CD4-positive, alpha-beta T cell treated with Interleukin-15 for 4 hours (primary cell): ENCODE results near the gene GJA10.

Experiments used
- DNase-seq: peaks from one replicate; pipeline ENCODE4 v3.0.0-alpha.2; 2020; ENCODE audit warnings: low spot score

The GJA10 gene

DNA sequence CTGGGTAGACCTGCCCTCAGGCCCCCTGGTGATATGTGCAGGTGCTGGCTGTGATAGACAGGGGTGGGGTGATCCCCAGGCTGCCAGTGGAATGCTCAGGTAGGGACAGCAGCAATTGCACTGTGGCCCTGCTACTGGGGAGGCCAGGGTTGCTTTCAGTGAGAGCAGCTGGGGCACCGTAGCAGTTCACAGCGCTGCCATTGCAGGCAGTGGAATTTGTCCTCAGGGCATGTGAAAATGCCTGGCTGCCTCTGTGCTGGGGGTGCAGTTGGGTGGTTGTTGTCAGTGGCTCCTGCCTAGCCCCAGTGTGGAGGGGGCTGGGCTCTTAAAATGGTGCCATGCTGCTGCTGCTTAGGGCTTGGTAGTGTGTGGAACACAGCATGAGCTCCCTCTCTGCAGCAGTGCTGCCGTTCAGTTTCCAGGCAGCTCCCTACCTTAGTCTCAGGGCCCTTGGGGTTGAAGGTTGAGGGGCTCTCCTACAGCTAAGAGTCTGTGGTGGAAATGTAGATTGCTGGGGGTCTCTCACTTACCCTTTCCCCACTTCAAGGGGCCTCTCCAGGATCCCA lies 23.6 kb downstream of the GJA10 start:
- DNase-seq, result no peak

- no peak for DNase-seq
Observed at GRCh38 chr6:89921197-89921596, 26.9 kb downstream of the GJA10 start.

DNA sequence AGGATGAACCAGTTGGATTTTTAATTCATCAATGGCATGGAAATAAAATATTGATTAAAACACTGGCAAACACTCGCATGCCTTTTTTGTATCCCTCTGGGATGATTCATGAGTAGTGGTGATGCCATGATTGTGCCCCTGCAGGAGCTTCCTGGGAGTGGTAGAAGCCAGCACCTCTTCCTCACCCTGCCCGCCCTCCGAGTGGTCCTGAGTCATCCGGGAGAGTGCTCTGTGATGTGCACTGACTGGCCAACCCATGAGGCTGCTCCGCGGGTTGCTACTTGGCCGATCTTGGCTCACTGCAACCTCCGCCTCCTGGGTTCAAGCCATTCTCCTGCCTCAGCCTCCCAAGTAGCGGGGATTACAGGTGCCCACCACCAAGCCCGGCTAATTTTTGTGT lies 27.4 kb downstream of the GJA10 start:
- no peak for DNase-seq

- no peak for DNase-seq
Observed at GRCh38 chr6:89924231-89924630, 30.0 kb downstream of the GJA10 start.

DNA sequence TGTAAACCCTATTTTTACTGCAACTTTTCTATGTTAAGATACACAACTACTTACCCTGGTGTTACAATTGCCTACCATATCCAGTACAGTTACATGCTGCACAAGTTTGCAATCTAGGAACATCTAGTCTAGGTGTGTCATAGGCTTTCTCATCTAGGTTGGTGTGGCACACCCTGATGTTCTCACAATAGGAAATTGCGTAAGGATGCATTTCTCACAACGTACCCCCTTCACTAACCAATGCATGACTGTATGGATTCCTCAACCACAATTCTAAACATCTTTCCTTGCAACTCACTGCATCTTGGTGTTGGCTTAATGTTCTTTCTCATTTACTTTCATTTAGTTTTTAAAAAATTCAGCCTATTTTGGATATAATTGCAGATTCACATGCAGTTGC lies 31.6 kb downstream of the GJA10 start:
- no peak for DNase-seq

DNA sequence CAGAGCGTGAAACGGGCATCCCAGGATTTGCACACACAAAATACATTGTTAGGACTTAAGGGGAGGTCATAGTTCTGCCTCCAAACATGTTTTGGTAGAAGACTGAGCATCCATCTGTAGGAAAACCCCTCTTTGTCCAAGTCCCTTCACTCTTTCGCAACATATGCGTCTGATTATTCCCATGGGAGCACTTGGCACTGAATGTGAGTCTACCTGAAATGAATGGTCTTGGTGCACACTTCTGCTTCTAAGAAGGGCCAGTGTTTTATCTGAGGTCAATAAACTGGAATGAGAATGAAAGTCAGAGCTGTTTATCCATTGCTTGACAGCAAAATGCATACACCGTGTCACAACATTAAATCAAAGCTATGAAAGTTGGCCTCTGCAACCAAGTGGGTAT lies 33.0 kb downstream of the GJA10 start:
- no peak for DNase-seq

DNA sequence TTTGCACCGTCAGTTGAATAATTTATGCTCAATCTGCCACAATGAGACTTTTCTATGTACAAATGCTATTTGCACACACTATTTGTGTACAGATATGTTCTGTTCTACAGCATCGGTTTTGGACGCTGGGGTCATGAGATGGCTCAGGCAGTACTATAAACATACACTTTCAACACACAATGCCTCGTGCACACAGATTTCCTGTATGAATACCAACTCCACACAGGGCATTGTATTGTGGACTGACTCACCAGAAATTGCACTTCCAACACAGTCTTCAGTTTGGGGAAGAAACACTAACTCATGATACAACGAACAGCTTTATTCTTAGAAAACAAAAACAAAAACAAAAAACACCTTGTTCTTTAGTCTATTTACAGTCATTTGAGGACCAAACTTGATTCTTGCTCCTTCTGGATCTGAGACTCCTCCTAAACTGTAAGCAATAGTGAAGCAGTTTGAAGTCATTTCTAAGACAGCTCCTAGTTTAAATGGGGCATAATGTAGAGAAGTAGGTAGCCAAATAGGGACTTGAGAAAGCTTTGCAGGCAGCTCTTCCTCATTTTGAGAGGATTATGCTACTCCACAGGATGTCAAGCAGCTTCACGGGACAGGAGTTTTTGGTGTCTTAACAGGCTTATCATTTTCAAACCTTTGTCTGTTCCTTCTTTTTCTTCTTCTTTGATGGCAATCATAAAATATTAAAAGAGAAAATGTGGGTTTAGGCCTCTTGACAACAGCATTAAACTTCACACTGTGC lies 33.7 kb downstream of the GJA10 start:
- no peak for DNase-seq

DNA sequence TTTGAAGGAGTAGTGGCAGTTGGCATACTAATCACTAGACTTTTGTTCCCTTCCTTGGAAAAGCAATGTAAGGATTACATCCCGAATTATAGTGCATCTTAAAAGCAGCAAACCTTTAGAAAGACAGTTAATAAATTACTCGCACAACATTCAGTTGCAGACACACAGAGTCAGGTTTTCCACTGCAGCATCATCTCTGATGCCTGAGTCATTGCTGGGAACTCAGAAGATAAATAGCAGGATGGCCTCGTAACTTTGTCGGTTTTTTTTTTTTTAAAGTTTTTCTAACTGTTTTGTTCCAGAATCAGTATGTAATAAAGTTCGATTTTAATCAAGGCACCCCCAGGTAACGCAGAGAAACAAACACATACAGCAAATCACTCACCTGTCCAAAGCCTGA lies 34.3 kb downstream of the GJA10 start:
- no peak for DNase-seq

GRCh38 chr6:89930789-89931188 lies 36.5 kb downstream of the GJA10 start:
- DNase-seq, result no peak

DNA sequence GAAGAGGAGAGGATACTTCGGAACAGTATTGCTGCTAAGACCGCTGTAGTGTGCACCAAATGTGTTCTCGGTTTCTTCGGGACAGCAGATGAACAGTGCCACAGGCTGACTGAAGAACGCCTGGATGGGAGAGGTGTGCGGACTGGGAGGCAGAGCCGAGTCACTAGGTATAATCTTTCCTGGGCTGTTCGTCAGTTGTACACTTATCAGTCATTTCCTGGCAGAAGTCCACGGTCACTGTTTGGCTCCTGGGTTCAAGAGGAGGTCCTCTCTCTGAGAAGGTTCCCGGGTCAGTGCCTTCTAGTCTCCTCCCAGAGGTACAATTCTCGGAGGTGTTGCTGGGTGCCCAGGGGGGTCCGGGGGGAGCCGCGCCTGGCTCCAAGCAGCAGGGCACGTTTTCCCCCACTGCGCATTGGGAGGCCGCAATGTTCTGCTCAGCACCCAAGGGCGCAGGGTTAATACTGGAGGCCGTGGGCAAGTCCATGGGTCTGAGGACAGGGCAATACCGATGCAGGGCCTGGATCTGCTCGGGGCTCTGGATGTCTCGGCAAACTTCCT lies 38.1 kb downstream of the GJA10 start:
- DNase-seq, result no peak

DNA sequence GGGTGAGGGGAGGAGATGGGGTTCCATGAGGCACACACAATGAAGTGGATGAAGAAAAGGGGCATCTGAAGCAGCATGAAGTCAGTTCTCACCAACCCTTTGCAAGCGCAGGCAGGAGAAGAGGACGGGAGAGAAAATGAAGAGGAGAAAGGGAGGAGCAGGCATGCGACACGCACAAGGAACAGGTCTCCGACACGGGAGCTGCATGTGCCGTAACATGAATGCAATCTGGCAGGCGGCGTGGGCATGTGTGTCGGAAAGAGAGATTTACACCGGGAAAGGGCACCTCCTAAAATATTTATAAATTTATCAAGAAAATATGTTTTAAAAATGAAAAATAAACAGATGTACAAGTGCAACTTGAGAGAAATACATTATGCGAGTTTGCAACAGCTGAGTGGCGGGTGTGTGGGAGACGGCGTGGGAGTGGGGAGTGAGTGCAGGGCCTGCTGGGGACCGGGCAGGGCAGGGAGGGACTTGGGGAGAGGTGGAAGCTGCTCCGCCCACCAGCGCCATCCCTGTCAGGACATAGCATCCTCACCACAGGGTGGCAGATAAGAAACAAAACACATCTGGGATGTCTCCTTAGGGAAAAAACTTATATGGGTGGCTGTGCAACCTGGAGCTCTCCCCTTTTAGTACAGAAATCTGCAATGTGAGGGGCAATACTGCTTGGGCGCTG lies 40.6 kb downstream of the GJA10 start:
- DNase-seq, result no peak

DNA sequence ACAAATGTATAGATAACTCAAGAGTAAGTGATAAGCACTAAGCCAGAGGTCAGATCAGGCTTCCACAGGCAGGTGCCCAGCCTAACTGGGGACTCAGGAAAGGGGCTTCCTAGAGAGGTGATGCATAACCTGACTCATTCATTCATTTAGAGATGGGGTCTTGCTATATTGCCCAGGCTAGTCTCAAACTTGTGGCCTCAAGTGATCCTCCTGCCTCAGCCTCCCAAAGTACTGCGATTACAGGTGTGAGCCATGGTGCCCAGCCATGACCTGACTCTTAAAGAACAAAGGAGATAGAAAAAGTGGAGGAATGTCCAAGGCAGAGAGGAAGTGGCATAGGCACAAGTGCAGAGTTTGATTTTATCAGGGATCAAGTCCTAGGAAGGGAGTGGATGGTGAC lies 41.9 kb downstream of the GJA10 start:
- no peak for DNase-seq

DNA sequence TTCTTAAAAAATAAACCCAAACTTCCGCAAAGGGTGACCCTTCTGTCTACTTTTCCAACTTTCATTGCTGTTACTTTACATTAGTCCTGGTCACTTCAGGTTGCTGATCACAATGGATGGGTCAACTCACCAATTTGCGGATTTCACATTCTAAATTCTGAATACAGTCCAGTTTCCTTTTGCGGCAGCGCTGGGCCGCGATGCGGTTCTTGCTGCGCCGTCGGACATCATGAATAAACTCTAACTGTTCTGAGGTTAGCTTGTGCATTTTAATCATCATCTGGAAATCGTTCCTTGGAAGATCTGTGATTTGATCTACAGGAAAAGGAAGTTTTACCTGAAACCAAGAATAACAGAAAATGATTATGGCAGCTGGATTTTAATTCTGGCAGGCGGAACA lies 43.7 kb downstream of the GJA10 start:
- DNase-seq, result no peak

- no peak for DNase-seq
Observed at GRCh38 chr6:89939144-89939543, 44.9 kb downstream of the GJA10 start.

DNA sequence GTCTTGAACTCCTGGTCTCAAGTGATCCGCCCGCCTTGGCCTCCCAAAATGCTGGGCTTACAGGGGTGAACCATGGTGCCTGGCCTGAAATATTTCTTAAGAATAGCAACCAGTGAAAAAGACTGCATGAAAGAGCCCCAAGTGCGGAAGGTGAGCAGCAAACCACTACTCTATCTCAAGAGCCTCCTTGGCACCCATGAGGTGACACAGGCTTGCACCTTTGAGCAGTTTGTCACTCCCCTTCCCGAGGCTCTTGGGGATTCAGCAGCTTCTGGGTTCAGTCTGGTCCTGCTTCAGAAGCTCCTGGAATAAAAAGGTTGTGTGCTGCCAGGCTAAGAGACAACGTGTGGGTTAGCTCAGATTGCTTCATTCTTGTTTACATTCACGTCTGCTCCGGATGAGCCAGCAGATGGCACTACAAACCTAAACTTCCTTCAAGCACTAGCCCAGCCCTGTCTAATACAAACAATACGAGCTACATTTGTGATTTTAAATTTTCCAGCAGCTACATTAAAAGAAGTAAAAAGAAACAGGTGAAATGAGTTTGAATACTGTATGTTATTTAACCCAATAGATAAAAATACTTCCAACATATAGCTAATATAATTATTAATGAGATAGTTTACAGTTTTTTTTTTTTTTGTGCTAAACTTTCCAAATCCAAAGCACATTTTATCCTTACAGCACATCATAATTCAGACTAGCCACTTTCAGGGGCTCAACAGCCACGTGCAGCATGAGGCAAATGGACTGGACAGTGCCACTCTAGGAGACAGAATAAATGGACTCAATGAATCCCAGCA lies 46.2 kb downstream of the GJA10 start:
- DNase-seq, result peak; percentile 78

DNA sequence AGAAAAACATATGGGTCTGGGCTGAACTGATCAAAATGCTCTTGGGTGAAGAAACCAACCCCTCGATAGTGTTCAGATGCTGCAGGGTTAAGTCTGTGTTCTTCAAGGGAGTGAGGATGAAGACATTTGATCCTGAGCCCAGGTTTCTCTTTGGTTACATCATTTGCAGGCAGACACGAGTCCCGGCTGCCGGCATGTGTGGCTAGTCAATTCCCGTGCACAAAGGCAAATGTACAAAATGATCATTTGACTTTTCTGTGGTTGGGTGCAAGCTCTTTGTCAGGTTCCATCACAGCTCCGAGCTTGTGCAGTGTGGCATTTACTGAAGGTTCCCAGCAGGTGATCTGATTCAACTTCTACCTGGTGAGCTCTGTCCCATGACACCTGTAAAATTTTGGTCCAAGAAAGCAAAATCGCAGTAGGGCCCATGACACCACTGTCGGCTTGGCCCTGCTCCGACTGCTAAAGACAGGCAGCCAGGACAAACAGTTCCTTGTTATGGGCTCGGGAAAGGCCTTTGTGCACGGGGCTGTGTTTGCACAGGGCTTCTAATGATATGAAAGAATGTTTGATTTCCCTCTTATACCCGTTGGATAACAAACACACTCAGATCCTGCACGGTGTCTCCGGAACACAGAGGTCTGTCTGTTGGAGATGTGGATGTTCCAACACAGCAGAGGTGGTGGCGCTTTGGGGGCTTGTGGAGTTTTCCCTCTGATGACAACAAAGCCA lies 46.9 kb downstream of the GJA10 start:
- no peak for DNase-seq

DNA sequence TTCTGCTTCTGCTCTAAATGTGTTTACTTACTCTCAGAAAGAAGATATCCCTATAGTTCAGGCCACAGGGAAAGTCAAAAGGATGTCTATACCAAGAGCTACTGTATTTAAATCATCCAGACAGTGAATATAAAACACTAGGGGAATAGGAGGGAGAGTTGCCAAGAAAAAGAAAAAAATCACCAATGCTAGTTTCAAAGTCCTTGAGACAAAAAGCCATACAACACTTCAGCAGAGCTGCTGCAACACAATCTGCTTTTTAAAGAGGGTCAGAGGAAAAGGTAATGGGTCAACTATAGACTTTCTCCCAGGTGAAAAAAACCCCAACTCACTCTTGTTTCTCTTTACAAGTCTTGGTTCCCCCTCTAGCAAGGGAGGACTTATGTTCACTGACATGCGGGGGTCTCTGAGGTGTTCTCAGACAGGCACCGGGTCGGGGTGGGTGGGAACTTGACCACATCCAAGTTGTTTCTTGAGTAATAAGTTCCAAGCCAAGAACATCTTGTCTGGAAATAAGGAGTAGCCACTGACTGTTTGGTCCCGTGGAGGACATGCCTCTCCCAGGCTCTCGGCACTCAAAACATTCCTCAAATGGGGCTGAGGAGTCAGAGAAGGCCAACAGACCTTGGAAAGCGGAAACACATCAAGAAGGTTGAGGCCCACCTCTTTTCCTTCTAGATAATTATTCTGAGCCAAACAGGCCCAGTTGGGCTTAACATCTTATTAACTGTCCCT lies 47.7 kb downstream of the GJA10 start:
- DNase-seq, result no peak

DNA sequence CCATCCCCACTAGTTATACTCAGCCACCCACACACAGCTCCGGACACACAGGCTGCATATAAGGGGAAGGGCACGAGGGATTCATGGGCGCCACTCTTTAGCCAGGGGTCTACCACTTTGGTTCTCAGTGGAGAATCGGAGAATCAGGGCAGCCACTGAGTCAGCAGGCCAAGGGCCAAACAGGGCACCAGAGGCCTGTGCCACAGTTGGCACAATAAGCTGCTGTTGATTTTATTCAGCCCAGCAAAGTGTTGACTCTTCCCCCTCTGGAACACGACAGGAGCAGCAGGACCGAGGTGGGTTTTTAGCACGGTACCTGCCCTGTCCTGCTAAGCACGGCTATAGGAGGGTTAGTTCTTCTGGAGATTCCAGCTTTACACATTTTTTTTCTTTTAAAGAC lies 48.3 kb downstream of the GJA10 start:
- DNase-seq, result no peak

- DNase-seq, result no peak
Observed at GRCh38 chr6:89944181-89944755, 50.0 kb downstream of the GJA10 start.

DNA sequence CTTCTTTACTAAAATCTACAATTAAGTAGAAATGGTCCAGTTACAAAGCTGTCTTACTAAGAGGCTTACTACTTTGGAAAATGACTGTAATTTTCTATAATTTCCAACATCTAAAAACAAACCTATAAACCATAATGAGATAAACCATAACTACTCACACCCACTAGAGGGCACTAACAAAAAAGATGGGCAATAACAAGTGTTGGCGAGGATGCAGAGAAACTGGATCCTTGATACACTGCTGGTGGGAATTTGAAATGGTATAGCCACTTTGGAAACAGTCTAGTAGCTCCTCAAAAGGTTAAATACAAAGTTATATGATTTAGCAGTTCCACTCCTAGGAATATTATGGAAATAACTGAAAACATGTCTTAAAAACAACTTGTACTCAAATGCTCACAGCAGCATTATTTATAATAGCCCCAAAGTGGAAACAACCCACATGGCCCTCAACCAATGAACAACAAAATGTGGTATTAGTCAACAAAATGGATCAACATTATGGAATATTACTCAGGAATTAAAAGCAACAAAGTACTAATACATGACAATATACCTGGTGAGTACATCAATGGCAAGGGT lies 50.6 kb downstream of the GJA10 start:
- peak; percentile 38 for DNase-seq
